PC-9 (cell line): ENCODE data around the gene SDK2. TPM values are rescaled to one million over a fixed set of nuclear protein-coding genes. Genes with fewer than 3 reads are reported as not detected.

Experiments
- BruUV-seq: library from RNA; stranded (reverse); fragments of 400-500 nt; replicated peaks from 2 replicates; lab custom pipeline; 2021; lab: Mats Ljungman, UMichigan
- CTCF ChIA-PET: fragments of 300-600 bp; sonication (Branson Sonifier 250); formaldehyde crosslinking; loops from one replicate; lab custom pipeline; 2022; ENCODE audit warnings: antibody characterized with exemption; lab: Charles Lee
- POLR2A ChIA-PET: fragments of 300-600 bp; sonication (Branson Sonifier 250); formaldehyde crosslinking; loops from one replicate; lab custom pipeline; 2022; ENCODE audit warnings: antibody characterized with exemption; ENCODE audit not compliant: unreplicated experiment; lab: Charles Lee
- DNase-seq, 2 experiments: peaks; one replicate each; pipeline versions ENCODE4 v3.0.0 to v3.0.0-alpha.2; 2015 to 2022; ENCODE audit warnings: mixed read lengths in 1 of 2
- H2AFZ ChIP-seq: fragments of 200-600 bp; sonication (generic); 2 replicates; pipeline ENCODE4 v1.8.1; 2017; ENCODE audit warnings: antibody characterized with exemption
- H3F3A ChIP-seq: fragments of 200-600 bp; sonication (generic); 2 replicates; pipeline ENCODE4 v1.8.1; 2017; ENCODE audit warnings: antibody characterized with exemption, mild to moderate bottlenecking, low read depth; ENCODE audit not compliant: insufficient read depth
- H3K27ac ChIP-seq: fragments of 200-600 bp; sonication (generic); 2 replicates; pipeline ENCODE4 v1.6.1; 2016; ENCODE audit warnings: mixed run types
- H3K27me3 ChIP-seq: fragments of 200-600 bp; sonication (generic); 2 replicates; pipeline ENCODE4 v1.6.1; 2016; ENCODE audit warnings: low read depth, mixed run types; ENCODE audit not compliant: insufficient read depth
- H3K36me3 ChIP-seq: fragments of 200-600 bp; sonication (generic); 2 replicates; pipeline ENCODE4 v1.6.1; 2016; ENCODE audit warnings: low read depth, mixed run types
- H3K4me1 ChIP-seq: fragments of 200-600 bp; sonication (generic); replicated peaks from 2 replicates; pipeline ENCODE4 v1.6.1; 2016; ENCODE audit warnings: mixed run types; ENCODE audit not compliant: insufficient read depth
- H3K4me2 ChIP-seq: fragments of 200-600 bp; sonication (generic); 2 replicates; pipeline ENCODE4 v1.6.1; 2017; ENCODE audit warnings: mixed run types
- H3K4me3 ChIP-seq: fragments of 200-600 bp; sonication (generic); 2 replicates; pipeline ENCODE4 v1.6.1; 2016; ENCODE audit warnings: mixed run types
- H3K79me2 ChIP-seq: fragments of 200-600 bp; sonication (generic); 2 replicates; pipeline ENCODE4 v1.6.1; 2017; ENCODE audit warnings: low read depth, mixed run types
- H3K9me2 ChIP-seq: fragments of 200-600 bp; sonication (generic); 2 replicates; pipeline ENCODE4 v1.8.1; 2017; ENCODE audit warnings: mild to moderate bottlenecking; ENCODE audit not compliant: insufficient read depth
- H3K9me3 ChIP-seq: fragments of 200-600 bp; sonication (generic); 2 replicates; pipeline ENCODE4 v1.8.1; 2016; ENCODE audit warnings: low read depth; ENCODE audit not compliant: insufficient read depth
- H4K20me1 ChIP-seq: fragments of 200-600 bp; sonication (generic); 2 replicates; pipeline ENCODE4 v1.8.1; 2017; ENCODE audit not compliant: insufficient read depth
- EZH2 ChIP-seq: fragments of 200-600 bp; sonication (generic); IDR thresholded peaks from 2 replicates; pipeline ENCODE4 v1.8.0; 2017; ENCODE audit warnings: antibody characterized with exemption, low read depth
- intact Hi-C: fragments of 100-400 bp; cut with micrococcal nuclease; formaldehyde crosslinking; loops from one replicate; pipeline ENCODE4 v1.10.0; 2022; ENCODE audit not compliant: unreplicated experiment
- total RNA-seq: library from RNA; stranded (reverse); gene quantifications from 2 replicates; pipeline ENCODE4 v1.2.3, GENCODE V29; 2021
- TF ChIP-seq, protein P1 (sequence below): fragments of 200-600 bp; sonication (generic); conservative IDR thresholded peaks from 2 replicates; pipeline ENCODE4 v1.6.1; 2017; ENCODE audit warnings: mixed run types, antibody characterized with exemption, mild to moderate bottlenecking, moderate library complexity

Gene SDK2
- total RNA-seq, 1 experiment from 2014 or later, result 0.04 TPM

GRCh38 chr17:73435412-73435811 is 208.8 kb downstream of the SDK2 start:
- no peak for TF ChIP-seq EZH2
- TF ChIP-seq, protein P1, sequence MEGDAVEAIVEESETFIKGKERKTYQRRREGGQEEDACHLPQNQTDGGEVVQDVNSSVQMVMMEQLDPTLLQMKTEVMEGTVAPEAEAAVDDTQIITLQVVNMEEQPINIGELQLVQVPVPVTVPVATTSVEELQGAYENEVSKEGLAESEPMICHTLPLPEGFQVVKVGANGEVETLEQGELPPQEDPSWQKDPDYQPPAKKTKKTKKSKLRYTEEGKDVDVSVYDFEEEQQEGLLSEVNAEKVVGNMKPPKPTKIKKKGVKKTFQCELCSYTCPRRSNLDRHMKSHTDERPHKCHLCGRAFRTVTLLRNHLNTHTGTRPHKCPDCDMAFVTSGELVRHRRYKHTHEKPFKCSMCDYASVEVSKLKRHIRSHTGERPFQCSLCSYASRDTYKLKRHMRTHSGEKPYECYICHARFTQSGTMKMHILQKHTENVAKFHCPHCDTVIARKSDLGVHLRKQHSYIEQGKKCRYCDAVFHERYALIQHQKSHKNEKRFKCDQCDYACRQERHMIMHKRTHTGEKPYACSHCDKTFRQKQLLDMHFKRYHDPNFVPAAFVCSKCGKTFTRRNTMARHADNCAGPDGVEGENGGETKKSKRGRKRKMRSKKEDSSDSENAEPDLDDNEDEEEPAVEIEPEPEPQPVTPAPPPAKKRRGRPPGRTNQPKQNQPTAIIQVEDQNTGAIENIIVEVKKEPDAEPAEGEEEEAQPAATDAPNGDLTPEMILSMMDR, result no peak
- ChIA-PET POLR2A (no interaction called here), CTCF (no interaction called here)
- Histone ChIP-seq H3K36me3 (no peaks in the 10 kb centered on the region), H3F3A (no peaks in the 10 kb centered on the region), H3K4me2 (no peak overlapping the region), H3K79me2 (no peaks in the 10 kb centered on the region), H3K9me2 (no peaks in the 10 kb centered on the region), H3K27me3 (peaks cover 100% of the 10 kb centered on the region), H2AFZ (no peak overlapping the region), H3K9me3 (no peaks in the 10 kb centered on the region), H3K4me1 (no peaks in the 10 kb centered on the region), H3K4me3 (no peak overlapping the region), H4K20me1 (no peaks in the 10 kb centered on the region), H3K27ac (no peak overlapping the region)
- intact Hi-C loops, result no loop called here
- no peak for DNase-seq
- no TSS peak for BruUV-seq

- H3K4me2 ChIP-seq, result no peak overlapping the region
- POLR2A ChIA-PET, result no interaction called here
- peaks cover 98% of the 10 kb centered on the region for H3K27me3 ChIP-seq
Observed at GRCh38 chr17:73434154-73434553, 210.1 kb downstream of the SDK2 start.

DNA sequence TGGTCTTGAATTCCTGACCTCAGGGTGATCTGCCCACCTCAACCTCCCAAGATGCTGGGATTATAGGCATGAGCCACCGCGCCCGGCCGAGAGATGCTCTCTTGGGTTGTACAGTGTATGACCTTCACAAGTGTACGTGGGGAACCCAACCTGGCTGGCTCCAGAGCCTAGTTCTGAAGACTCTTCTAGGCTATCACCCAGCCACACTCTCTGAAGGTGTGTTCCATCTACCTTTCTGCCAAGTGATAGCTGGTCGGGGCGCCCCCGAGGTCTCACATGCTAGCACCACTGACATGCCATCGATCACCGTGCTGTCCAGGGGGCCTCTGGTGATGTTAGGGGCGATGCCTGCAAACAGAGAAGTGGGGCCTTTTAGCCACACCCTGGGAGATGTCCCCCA is 210.7 kb downstream of the SDK2 start:
- TF ChIP-seq, protein P1, result no peak
- TF ChIP-seq EZH2, result no peak
- no peak for DNase-seq
- no peaks in the 10 kb centered on the region for H3F3A ChIP-seq
- CTCF ChIA-PET, result no interaction called here
- H3K9me2 ChIP-seq, result no peaks in the 10 kb centered on the region
- POLR2A ChIA-PET, result no interaction called here
- BruUV-seq, result no TSS peak
- no peak overlapping the region for H2AFZ ChIP-seq
- no peak overlapping the region for H3K27ac ChIP-seq
- no peaks in the 10 kb centered on the region for H3K4me1 ChIP-seq
- intact Hi-C loops, result no loop called here
- H3K4me3 ChIP-seq, result no peak overlapping the region
- no peaks in the 10 kb centered on the region for H3K9me3 ChIP-seq
- no peak overlapping the region for H3K4me2 ChIP-seq
- no peaks in the 10 kb centered on the region for H3K79me2 ChIP-seq
- H3K36me3 ChIP-seq, result no peaks in the 10 kb centered on the region
- peaks cover 98% of the 10 kb centered on the region for H3K27me3 ChIP-seq
- H4K20me1 ChIP-seq, result no peaks in the 10 kb centered on the region

More at GRCh38 chr17:73434154-73434553, 210.1 kb downstream of the SDK2 start:
- H3K9me2 ChIP-seq, result no peaks in the 10 kb centered on the region
- H3F3A ChIP-seq, result no peaks in the 10 kb centered on the region
- DNase-seq, result no peak
- TF ChIP-seq EZH2, result no peak
- TF ChIP-seq, protein P1, result no peak
- no peaks in the 10 kb centered on the region for H3K36me3 ChIP-seq
- intact Hi-C loops, result no loop called here
- H4K20me1 ChIP-seq, result no peaks in the 10 kb centered on the region
- BruUV-seq, result no TSS peak
- no peak overlapping the region for H2AFZ ChIP-seq
- H3K27ac ChIP-seq, result no peak overlapping the region
- H3K79me2 ChIP-seq, result no peaks in the 10 kb centered on the region
- no peak overlapping the region for H3K4me3 ChIP-seq
- no peaks in the 10 kb centered on the region for H3K4me1 ChIP-seq
- CTCF ChIA-PET, result no interaction called here
- no peaks in the 10 kb centered on the region for H3K9me3 ChIP-seq
